ENCODE results near the gene KRT12.

KRT12 gene

DNA sequence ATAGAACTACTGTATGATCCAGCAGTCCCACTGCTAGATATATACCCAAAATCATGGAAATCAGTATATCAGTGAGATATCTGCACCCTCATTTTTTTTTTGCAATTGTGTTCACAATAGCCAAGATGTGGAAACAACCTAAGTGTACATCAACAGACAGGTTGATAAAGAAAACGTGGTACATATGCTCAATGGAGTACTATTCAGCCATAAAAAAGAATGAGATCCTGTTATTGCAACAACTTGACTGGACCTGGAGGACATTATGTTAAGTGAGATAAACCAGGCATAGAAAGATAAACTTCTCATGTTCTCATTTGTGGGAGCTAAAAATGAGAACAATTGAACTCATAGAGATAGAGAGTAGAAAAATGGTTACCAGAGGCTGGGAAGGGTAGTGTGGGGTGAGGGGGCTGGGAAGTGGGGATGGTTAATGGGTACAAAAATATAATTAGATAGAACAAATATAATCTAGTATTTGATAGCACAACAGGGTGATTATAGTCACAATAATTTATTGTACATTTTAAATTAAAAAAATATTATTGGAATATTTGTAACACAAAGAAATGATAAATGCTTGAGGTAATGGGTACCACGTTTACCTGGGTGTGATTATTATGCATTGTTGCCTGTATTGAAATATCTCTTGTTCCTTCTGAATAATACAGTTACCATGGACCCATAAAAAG lies 36.8 kb downstream of the KRT12 start:
- peaks cover 0 to 10% (median 0%) of the 10 kb centered on the region in 3 donors for H3K36me3 ChIP-seq
- TF ChIP-seq, protein P1, sequence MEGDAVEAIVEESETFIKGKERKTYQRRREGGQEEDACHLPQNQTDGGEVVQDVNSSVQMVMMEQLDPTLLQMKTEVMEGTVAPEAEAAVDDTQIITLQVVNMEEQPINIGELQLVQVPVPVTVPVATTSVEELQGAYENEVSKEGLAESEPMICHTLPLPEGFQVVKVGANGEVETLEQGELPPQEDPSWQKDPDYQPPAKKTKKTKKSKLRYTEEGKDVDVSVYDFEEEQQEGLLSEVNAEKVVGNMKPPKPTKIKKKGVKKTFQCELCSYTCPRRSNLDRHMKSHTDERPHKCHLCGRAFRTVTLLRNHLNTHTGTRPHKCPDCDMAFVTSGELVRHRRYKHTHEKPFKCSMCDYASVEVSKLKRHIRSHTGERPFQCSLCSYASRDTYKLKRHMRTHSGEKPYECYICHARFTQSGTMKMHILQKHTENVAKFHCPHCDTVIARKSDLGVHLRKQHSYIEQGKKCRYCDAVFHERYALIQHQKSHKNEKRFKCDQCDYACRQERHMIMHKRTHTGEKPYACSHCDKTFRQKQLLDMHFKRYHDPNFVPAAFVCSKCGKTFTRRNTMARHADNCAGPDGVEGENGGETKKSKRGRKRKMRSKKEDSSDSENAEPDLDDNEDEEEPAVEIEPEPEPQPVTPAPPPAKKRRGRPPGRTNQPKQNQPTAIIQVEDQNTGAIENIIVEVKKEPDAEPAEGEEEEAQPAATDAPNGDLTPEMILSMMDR (IDR thresholded peaks at IDR 0.05) = no peak
- H3K4me3 ChIP-seq = no peak overlapping the region
- no peak overlapping the region for H3K27ac ChIP-seq
- no peaks in the 10 kb centered on the region for H3K27me3 ChIP-seq
- H3K9me3 ChIP-seq = no peaks in the 10 kb centered on the region
- no peak for DNase-seq
- intact Hi-C loops (cut with DNase I; ENCODE audit: low total_unique reads) = no loop called here
- H3K4me1 ChIP-seq = peaks cover 0 to 26% (median 10%) of the 10 kb centered on the region in 4 donors

DNA sequence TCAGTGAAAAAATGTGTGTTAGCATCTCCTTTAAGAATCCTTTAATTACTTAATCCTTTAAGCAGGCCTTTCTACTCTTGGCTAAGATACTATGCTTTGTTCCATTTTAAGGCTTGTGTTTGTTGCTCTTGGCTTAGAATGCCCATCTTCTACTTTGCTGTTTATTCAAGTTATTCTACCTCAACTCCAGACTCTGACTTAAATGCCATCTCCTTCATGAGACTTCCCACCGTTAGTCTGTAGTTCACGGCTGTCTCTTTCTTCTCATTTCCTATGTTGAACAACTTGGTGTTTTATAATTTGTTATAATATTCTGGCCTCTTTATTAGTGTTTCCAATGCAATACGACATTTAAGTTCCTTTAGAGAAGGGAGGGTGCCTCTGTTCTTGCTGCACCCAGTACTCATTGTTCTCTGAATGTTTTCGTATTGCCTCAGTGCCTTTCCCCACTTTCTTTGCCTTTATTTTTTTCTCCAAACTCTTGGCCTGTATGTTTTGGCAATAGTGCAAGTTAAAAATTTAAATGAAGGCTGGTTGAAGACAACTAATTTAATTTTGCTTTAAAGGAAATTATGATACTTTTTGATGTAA lies 38.5 kb downstream of the KRT12 start:
- Histone ChIP-seq H3K36me3 (no peaks in the 10 kb centered on the region), H3K4me3 (no peak overlapping the region), H3K27me3 (no peaks in the 10 kb centered on the region), H3K27ac (peak overlapping the region; percentile 55 to 62), H3K4me1 (peaks cover 0 to 26% (median 10%) of the 10 kb centered on the region in 4 donors), H3K9me3 (no peaks in the 10 kb centered on the region)
- intact Hi-C loops (cut with DNase I; ENCODE audit: low total_unique reads) = no loop called here
- DNase-seq = no peak
- TF ChIP-seq, protein P1 (IDR thresholded peaks at IDR 0.05) = no peak

DNA sequence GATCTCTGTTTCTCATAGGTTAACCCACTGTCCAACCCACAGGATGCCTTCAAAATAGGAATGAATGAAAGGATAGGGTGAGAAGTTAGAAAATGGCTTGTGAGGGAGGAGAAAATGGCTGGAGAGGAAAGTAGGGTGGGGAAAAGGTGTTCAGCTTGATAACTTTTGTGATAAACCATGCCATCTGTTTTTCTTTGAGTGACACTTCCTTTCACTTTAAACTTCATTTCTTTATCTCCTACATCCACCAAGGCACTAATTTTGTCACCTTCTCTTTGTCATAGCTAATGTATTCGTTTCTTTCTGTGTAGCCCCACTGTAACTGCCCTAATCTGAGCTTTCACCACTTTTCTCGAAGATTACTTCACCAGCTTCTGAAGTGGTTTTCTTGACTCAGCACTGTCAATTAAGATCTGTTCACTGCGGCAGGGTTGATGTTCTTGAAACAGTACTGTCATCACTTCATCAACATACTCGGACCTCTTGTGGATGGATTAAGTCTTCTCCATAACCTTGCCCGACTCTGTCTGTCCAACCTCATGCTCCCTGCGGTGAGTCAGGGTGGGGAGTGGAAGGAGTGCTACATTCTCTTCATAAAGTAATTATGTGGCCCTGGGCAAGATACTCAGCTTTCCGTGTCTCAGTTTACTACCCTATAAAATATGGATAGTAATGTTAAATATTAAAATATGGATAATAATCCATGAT lies 39.1 kb downstream of the KRT12 start:
- Histone ChIP-seq H3K4me3 (no peak overlapping the region), H3K36me3 (no peaks in the 10 kb centered on the region), H3K27ac (peak overlapping the region; percentile 55 to 62), H3K4me1 (peaks cover 0 to 26% (median 10%) of the 10 kb centered on the region in 4 donors), H3K27me3 (no peaks in the 10 kb centered on the region), H3K9me3 (no peaks in the 10 kb centered on the region)
- DNase-seq = peak; percentile 43 to 66
- intact Hi-C loops (cut with DNase I; ENCODE audit: low total_unique reads) = no loop called here
- TF ChIP-seq, protein P1 (IDR thresholded peaks at IDR 0.05) = no peak

DNA sequence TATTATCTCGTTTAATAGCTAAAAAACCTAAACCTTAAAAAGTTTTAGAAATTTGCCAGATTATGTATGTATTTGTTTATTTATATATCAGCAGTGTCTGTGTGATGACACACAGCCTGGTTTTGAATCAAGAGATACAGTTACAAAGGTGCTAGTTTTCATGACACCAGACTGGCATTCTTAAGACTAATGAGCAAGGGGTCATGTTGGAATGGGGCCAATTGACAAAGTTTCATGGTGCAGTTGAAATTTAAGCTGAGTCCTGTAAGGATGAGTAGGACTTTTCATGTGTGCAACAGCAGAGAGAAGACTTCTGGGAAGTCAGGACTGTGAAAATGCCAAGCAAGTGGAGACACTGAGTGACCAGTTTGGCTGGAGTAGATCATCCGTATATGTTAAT lies 41.4 kb downstream of the KRT12 start:
- H3K27me3 ChIP-seq = no peaks in the 10 kb centered on the region
- no peak overlapping the region for H3K27ac ChIP-seq
- intact Hi-C loops (cut with DNase I; ENCODE audit: low total_unique reads) = no loop called here
- DNase-seq = no peak
- no peaks in the 10 kb centered on the region for H3K9me3 ChIP-seq
- H3K4me3 ChIP-seq = no peak overlapping the region
- no peaks in the 10 kb centered on the region for H3K36me3 ChIP-seq
- TF ChIP-seq, protein P1 (IDR thresholded peaks at IDR 0.05) = no peak
- peaks cover 0 to 26% (median 10%) of the 10 kb centered on the region in 4 donors for H3K4me1 ChIP-seq

DNA sequence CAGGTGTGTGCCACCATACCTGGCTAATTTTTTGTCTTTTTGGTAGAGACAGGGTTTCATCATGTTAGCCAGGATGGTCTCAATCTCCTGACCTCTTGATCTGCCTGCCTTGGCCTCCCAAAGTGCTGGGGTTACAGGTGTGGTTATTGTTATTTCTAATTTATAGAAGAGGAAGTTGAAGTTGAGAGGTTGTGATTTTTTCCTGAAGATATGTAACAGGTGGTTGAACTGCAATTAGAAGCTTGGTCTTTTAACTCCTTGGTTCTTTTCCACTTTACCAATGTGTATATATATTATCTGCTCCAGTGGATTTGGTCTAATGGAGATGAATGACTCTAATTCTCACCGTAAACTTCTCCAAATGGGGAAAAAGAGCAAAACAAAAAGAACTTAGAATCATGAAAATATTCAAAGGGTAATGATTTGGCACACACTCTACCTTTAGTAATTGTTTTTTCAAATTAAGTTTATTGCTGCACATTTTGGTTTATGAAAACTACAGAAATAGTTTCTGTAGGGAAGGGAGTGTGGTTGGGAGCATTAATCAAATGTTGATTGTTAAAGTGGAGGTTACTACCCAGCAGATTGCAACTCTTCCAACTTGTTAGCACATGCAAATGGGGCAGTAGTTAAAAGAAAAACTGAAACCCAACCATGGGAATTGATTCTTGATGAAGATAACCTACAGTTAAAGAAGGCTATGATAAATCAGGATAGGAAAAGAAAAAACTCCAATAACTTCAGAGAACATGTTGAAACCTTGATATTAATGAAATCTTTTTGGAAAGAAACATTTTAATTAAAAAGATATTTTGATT lies 42.8 kb downstream of the KRT12 start:
- TF ChIP-seq, protein P1 (IDR thresholded peaks at IDR 0.05) = no peak
- Histone ChIP-seq H3K9me3 (no peaks in the 10 kb centered on the region), H3K4me3 (no peak overlapping the region), H3K27ac (no peak overlapping the region), H3K4me1 (peaks cover 0 to 26% (median 9%) of the 10 kb centered on the region in 4 donors), H3K36me3 (no peaks in the 10 kb centered on the region), H3K27me3 (no peaks in the 10 kb centered on the region)
- DNase-seq = no peak
- intact Hi-C loops (cut with DNase I; ENCODE audit: low total_unique reads) = no loop called here
